Upper lobe of left lung (tissue), 6 donors: Measurements from ENCODE around the gene TRIM59. TPM values are rescaled to one million over a fixed set of nuclear protein-coding genes. Genes with fewer than 3 reads are reported as not detected.

Source experiments
- ATAC-seq, 2 donors: fragments of 200-7000 bp; cut with Tn5 transposase; one replicate each; pipeline ENCODE4 v1.9.1; 2022; ENCODE audit warnings: mild to moderate bottlenecking in 2 of 2, moderate library complexity in 2 of 2; ENCODE audit not compliant: low FRiP score in 2 of 2
- DNase-seq, 2 donors: peaks; one replicate each; pipeline ENCODE4 v3.0.0-alpha.2; 2019 to 2020
- H3K27ac ChIP-seq, 4 donors: fragments of 200-600 bp; sonication (generic); one replicate each; pipeline ENCODE4 v1.5.1; 2016 to 2019
- H3K27me3 ChIP-seq, 4 donors: fragments of 200-600 bp; sonication (generic); one replicate each; pipeline ENCODE4 v1.5.1; 2017 to 2019
- H3K36me3 ChIP-seq, 4 donors: fragments of 200-600 bp; sonication (generic); one replicate each; pipeline ENCODE4 v1.5.1; 2016 to 2019
- H3K4me1 ChIP-seq, 4 donors: fragments of 200-600 bp; sonication (generic); one replicate each; pipeline ENCODE4 v1.5.1; 2018 to 2019
- H3K4me3 ChIP-seq, 4 donors: fragments of 200-600 bp; sonication (generic); one replicate each; pipeline ENCODE4 v1.5.1; 2017 to 2019; ENCODE audit warnings: mild to moderate bottlenecking in 2 of 4, moderate library complexity in 1 of 4
- H3K9me3 ChIP-seq, 4 donors: fragments of 200-600 bp; sonication (generic); one replicate each; pipeline ENCODE4 v1.5.1; 2018 to 2019
- EP300 ChIP-seq, 4 donors: sonication (generic); formaldehyde crosslinking; IDR thresholded peaks; one replicate each; pipeline ENCODE4 v1.5.1; 2017; ENCODE audit warnings: antibody characterized with exemption in 4 of 4, control low read depth in 2 of 4
- POLR2A ChIP-seq, 4 donors: fragments of 450-650 bp; IDR thresholded peaks; one replicate each; pipeline ENCODE4 v1.5.1; 2016 to 2017; ENCODE audit warnings: antibody characterized with exemption in 4 of 4, mild to moderate bottlenecking in 2 of 4
- POLR2AphosphoS5 ChIP-seq, 2 donors: sonication (generic); formaldehyde crosslinking; IDR thresholded peaks; one replicate each; pipeline ENCODE4 v1.5.1; 2017; ENCODE audit warnings: antibody characterized with exemption in 2 of 2
- WGBS, 2 donors: methylation state at CpG; one replicate each; pipeline ENCODE4 v1.1.5; 2017 to 2018; 5-methylcytosine and 5-hydroxymethylcytosine counted together
- total RNA-seq, 6 donors: library from RNA; depleted of rRNA in 4 of 6; stranded (reverse); fragments of >200 nt in 4 of 6; gene quantifications; one replicate each; pipeline versions ENCODE4 v1.1.0 to v1.2.1, GENCODE V29; 2016 to 2021
- TF ChIP-seq, protein P1 (sequence below), 6 experiments: fragments of 450-650 bp in 4 of 6; fragments of 200-600 bp in 2 of 6; sonication (generic) in 2 of 6; IDR thresholded peaks; one replicate each; pipeline ENCODE4 v1.5.1; 2016 to 2019; ENCODE audit warnings: antibody characterized with exemption in 6 of 6
- donor health status: DM: no; HTN: no; CAD: no; lungs with moderate emphysema.
- donor health status: DM: no; HTN: yes; CAD: no; lungs with severe emphysema.

Gene TRIM59, protein sequence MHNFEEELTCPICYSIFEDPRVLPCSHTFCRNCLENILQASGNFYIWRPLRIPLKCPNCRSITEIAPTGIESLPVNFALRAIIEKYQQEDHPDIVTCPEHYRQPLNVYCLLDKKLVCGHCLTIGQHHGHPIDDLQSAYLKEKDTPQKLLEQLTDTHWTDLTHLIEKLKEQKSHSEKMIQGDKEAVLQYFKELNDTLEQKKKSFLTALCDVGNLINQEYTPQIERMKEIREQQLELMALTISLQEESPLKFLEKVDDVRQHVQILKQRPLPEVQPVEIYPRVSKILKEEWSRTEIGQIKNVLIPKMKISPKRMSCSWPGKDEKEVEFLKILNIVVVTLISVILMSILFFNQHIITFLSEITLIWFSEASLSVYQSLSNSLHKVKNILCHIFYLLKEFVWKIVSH
- total RNA-seq = 1 to 10 TPM; 1.6 to 7.1 (median 3.5) TPM

DNA sequence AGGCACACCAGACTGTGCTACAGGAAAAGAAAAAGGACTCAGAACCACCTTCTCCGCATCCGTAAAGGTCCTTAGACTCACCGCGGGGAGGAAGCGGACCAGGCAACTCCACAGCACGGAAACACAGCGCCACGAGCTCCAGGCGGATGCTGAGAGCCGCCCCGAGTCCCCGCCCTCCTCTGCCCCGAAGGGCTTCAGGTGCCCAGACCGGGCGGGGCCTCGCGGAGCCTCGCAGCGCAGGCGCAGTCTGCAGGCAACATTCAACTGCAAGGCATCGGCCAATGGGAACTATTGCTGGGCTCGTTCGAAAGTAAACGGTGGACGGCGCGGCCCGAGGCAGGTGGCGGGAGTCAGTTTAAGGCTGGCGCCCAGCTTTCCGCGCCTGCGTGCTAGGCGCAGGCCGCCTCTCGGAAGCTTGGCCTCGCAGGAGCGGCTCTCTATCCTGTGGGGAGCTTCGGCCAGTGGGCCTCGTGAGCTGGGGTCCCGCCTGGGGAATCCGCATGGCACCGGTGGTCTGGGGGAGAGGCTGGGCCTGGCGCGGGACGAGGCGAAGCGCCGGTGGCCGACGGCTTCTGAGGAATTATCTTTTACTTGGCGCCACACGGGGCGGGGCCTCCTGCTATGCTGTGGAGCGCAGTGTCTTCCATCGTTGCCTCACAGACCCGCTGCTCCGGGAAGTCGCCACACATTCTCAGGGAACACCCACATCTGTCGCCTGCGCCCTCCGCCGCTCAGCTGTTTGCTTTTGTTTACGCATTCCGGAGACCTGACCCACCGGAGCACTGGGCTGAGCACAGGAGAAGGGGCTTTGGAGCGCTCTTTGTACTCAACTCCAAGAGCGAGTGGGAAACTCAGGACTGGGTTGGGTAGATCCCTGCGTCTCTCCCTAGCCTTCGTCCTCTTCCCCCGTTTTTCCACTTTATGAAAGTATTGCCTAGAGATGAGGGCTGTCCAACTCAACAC is at the start of gene TRIM59:
Gene TRIM59 (minus strand): TSS at position 151 of the 963 bp plus-strand sequence. CDS start 10,603 bp downstream, outside the sequence.
- TF ChIP-seq EP300 (IDR thresholded peaks at IDR 0.05) (no peak), POLR2AphosphoS5 (IDR thresholded peaks at IDR 0.05) (peak; percentile 2 to 54), POLR2A (IDR thresholded peaks at IDR 0.05) (peak in 1 of 4 donors; percentile 68)
- TF ChIP-seq, protein P1, sequence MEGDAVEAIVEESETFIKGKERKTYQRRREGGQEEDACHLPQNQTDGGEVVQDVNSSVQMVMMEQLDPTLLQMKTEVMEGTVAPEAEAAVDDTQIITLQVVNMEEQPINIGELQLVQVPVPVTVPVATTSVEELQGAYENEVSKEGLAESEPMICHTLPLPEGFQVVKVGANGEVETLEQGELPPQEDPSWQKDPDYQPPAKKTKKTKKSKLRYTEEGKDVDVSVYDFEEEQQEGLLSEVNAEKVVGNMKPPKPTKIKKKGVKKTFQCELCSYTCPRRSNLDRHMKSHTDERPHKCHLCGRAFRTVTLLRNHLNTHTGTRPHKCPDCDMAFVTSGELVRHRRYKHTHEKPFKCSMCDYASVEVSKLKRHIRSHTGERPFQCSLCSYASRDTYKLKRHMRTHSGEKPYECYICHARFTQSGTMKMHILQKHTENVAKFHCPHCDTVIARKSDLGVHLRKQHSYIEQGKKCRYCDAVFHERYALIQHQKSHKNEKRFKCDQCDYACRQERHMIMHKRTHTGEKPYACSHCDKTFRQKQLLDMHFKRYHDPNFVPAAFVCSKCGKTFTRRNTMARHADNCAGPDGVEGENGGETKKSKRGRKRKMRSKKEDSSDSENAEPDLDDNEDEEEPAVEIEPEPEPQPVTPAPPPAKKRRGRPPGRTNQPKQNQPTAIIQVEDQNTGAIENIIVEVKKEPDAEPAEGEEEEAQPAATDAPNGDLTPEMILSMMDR (IDR thresholded peaks at IDR 0.05) = no peak
- Histone ChIP-seq H3K9me3 (no peaks in the 10 kb centered on the region), H3K27me3 (peaks cover 0 to 7% (median 0%) of the 10 kb centered on the region in 4 donors), H3K36me3 (no peaks in the 10 kb centered on the region), H3K27ac (peak within 1 kb of the TSS; percentile 58 to 82 (median 73)), H3K4me3 (peak within 1 kb of the TSS; percentile 22 to 60 (median 56)), H3K4me1 (peaks cover 0 to 14% (median 10%) of the 10 kb centered on the region in 4 donors)
- peak; percentile 97 to 98 for DNase-seq
- peak; percentile 95 to 96 for ATAC-seq
- WGBS, 2 donors = 15 to 24% methylated on average over 23 to 70 of the region's 71 CpGs

DNA sequence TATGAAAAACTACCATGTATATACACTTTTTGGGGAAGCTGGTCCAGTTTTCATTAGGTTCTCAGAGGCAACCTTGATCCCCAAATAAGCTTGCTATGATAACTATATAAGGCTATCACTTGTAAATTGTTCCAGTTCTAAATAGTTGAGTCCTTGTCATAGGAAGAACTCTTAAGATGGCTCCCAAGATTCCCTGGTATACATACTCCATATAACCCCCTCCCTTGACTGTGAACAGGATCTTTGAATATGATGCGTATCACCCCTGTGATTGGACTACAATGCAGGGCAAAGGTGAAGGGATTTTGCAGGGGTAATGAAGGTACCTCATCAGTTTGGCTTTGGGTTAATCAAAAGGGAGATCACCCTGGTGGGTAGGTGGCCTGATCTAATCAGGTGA is 48.6 kb upstream of the TRIM59 start:
- H3K27ac ChIP-seq = no peak overlapping the region
- H3K9me3 ChIP-seq = no peaks in the 10 kb centered on the region
- no peaks in the 10 kb centered on the region for H3K4me1 ChIP-seq
- H3K4me3 ChIP-seq = no peak overlapping the region
- 95 to 100% methylated on average over 1 of the region's 1 CpG for WGBS, 2 donors
- ATAC-seq (no peak), DNase-seq (no peak)
- TF ChIP-seq, protein P1 (IDR thresholded peaks at IDR 0.05) = no peak
- TF ChIP-seq POLR2A (IDR thresholded peaks at IDR 0.05) (no peak), POLR2AphosphoS5 (IDR thresholded peaks at IDR 0.05) (no peak), EP300 (IDR thresholded peaks at IDR 0.05) (no peak)
- peaks cover 6 to 41% (median 19%) of the 10 kb centered on the region in 4 donors for H3K36me3 ChIP-seq
- no peaks in the 10 kb centered on the region for H3K27me3 ChIP-seq

DNA sequence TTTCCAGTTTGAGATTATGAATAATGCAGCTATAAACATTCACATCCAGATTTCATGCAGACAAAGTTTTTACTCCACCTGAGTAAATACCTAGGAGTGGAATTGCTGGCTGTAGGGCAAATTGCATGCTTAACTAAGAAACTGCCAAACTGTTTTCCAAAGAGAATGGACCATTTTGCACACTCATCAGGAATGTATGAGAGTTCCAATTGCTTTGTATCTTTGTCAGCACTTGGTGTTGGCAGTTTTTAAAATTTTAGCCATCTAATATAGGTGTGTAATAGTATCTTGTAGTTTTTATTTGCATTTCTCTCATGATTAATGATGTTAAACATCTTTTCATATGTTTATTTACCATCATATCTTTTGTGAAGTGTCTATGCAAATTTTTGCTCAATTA is 40.6 kb upstream of the TRIM59 start:
- DNase-seq = no peak
- no peaks in the 10 kb centered on the region for H3K36me3 ChIP-seq
- H3K27ac ChIP-seq = no peak overlapping the region
- TF ChIP-seq, protein P1 (IDR thresholded peaks at IDR 0.05) = no peak
- no peak for TF ChIP-seq POLR2A (IDR thresholded peaks at IDR 0.05)
- TF ChIP-seq POLR2AphosphoS5 (IDR thresholded peaks at IDR 0.05) = no peak
- no peak for TF ChIP-seq EP300 (IDR thresholded peaks at IDR 0.05)
- no peaks in the 10 kb centered on the region for H3K4me1 ChIP-seq
- H3K4me3 ChIP-seq = no peak overlapping the region
- no peaks in the 10 kb centered on the region for H3K9me3 ChIP-seq
- no peaks in the 10 kb centered on the region for H3K27me3 ChIP-seq
- no peak for ATAC-seq

DNA sequence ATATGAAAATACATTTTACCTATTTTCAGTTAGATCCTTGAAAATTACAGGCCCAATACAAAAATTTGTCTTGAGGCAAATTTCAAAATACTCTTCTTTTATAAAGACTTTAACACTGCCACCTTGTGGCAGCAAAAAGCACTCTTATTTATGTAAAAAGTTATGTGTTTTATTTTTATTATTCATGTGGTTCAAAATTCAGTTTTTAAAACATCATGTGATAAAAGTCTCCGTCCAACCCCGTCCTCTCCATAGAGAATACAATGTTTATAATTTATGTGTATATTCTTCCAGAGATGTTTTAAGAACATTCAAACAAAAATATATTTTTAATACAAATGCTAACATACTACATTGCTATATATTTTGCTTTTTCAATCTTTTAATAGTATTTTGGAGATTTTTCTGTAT is 36.9 kb upstream of the TRIM59 start:
- WGBS, 2 donors = 10 to 12% methylated on average over 2 of the region's 2 CpGs
- ATAC-seq (peak in 1 of 2 donors; percentile 59), DNase-seq (no peak)
- H3K36me3 ChIP-seq = no peaks in the 10 kb centered on the region
- no peaks in the 10 kb centered on the region for H3K4me1 ChIP-seq
- no peaks in the 10 kb centered on the region for H3K9me3 ChIP-seq
- H3K4me3 ChIP-seq = peak overlapping the region in 1 of 4 donors; percentile 14
- no peak for TF ChIP-seq EP300 (IDR thresholded peaks at IDR 0.05)
- TF ChIP-seq, protein P1 (IDR thresholded peaks at IDR 0.05) = peak in 4 of 6 experiments; percentile 9 to 41 (median 26)
- TF ChIP-seq POLR2A (IDR thresholded peaks at IDR 0.05) = no peak
- TF ChIP-seq POLR2AphosphoS5 (IDR thresholded peaks at IDR 0.05) = no peak
- H3K27ac ChIP-seq = no peak overlapping the region
- H3K27me3 ChIP-seq = no peaks in the 10 kb centered on the region
